ENCODE measurements around the gene GFER. TPM values are rescaled to one million over a fixed set of nuclear protein-coding genes. Genes with fewer than 3 reads are reported as not detected.

Gene GFER
- total and polyA plus RNA-seq, 2 of the 8 experiments (the other 6 are each of a cell fraction or from before 2014, with no cell fraction given), result 17.7 to 37.9 TPM

- TF ChIP-seq ATF3 (IDR thresholded peaks at IDR 0.05; ENCODE audit: insufficient read depth, low read depth, low read length) (no peak), MAX (IDR thresholded peaks at IDR 0.05) (peak; percentile 75), E2F6 (IDR thresholded peaks at IDR 0.05) (0 out of 2 replicates have a peak, but pooled peaks have one; percentile 63), ASH2L (IDR thresholded peaks at IDR 0.05; ENCODE audit: low read length) (peak; percentile 64), EP300 (IDR thresholded peaks at IDR 0.05; ENCODE audit: borderline replicate concordance in 1 of 2, low read depth in 2 of 2, low read length in 2 of 2) (no peak), BACH1 (IDR thresholded peaks at IDR 0.05; ENCODE audit: low read length) (0 out of 2 replicates have a peak, but pooled peaks have one; percentile 16), HDAC2 (IDR thresholded peaks at IDR 0.05; ENCODE audit: borderline replicate concordance in 1 of 2, low read depth in 2 of 2, low read length in 2 of 2) (peak in 1 of 2 experiments; percentile 71; a peak in 1 of 4 replicates), KDM5A (IDR thresholded peaks at IDR 0.05; ENCODE audit: low read length) (no peak), EZH2 (IDR thresholded peaks at IDR 0.05; ENCODE audit: low read depth, low read length, severe bottlenecking) (no peak), FOSL1 (IDR thresholded peaks at IDR 0.05; ENCODE audit: insufficient read depth, low read depth, low read length) (no peak), SIN3A (conservative IDR thresholded peaks at IDR 0.05 in 1 of 2, IDR thresholded peaks at IDR 0.05 in 1 of 2; ENCODE audit: low read depth in 1 of 2, low read length in 2 of 2) (peak; percentile 47 to 84; a peak in 2 of 4 replicates), TCF12 (IDR thresholded peaks at IDR 0.05; ENCODE audit: low read depth, low read length) (0 out of 2 replicates have a peak, but pooled peaks have one; percentile 10), NRF1 (IDR thresholded peaks at IDR 0.05; ENCODE audit: low read depth, low read length) (no peak), GABPA (IDR thresholded peaks at IDR 0.05; ENCODE audit: borderline replicate concordance, insufficient read depth, low read length) (peak; percentile 89; the same call in 1 of the 2 replicates), TAF1 (IDR thresholded peaks at IDR 0.05; ENCODE audit: low read depth, low read length) (peak; percentile 74), CBX5 (IDR thresholded peaks at IDR 0.05; ENCODE audit: low read depth, low read length) (no peak), SP2 (IDR thresholded peaks at IDR 0.05; ENCODE audit: low read length) (peak; percentile 86; the same call in 1 of the 2 replicates), POLR2AphosphoS5 (IDR thresholded peaks at IDR 0.05; ENCODE audit: low read depth, low read length) (no peak; the same call in none of the 2 replicates)
Measured at GRCh38 chr16:2009791-2010510, 26.0 kb downstream of the GFER start, which contains the start of gene ZNF598 (continued).
